PC-3 (cell line): ENCODE measurements around the gene PPIP5K1. TPM values are rescaled to one million over a fixed set of nuclear protein-coding genes. Genes with fewer than 3 reads are reported as not detected.
"Not testable (repeated sequence)": the region's sequence is repeated elsewhere in the genome, so short reads cannot be mapped to it uniquely, and the experiment has no call there.

Experiments
- ATAC-seq: fragments of 200-7000 bp; cut with Tn5 transposase; 2 replicates; pipeline ENCODE4 v1.9.1; 2020; ENCODE audit warnings: mild to moderate bottlenecking, moderate library complexity
- BruUV-seq: library from RNA; stranded (reverse); fragments of 400-500 nt; replicated peaks from 2 replicates; lab custom pipeline; 2021; lab: Mats Ljungman, UMichigan
- CTCF ChIA-PET: fragments of 300-600 bp; sonication (Branson Sonifier 250); formaldehyde crosslinking; loops from one replicate; lab custom pipeline; 2022; ENCODE audit warnings: antibody characterized with exemption; lab: Charles Lee
- POLR2A ChIA-PET: fragments of 300-600 bp; sonication (Branson Sonifier 250); formaldehyde crosslinking; loops from one replicate; lab custom pipeline; 2022; ENCODE audit warnings: antibody characterized with exemption; ENCODE audit not compliant: unreplicated experiment; lab: Charles Lee
- DNase-seq: peaks from one replicate; pipeline ENCODE4 v3.0.0-alpha.2; 2015
- H2AFZ ChIP-seq: fragments of 300-600 bp; sonication (generic); 2 replicates; pipeline ENCODE4 v1.6.0; 2016; ENCODE audit warnings: antibody characterized with exemption, low read length
- H3F3A ChIP-seq: fragments of 300-600 bp; sonication (generic); one replicate; pipeline ENCODE4 v1.6.0; 2017; ENCODE audit warnings: antibody characterized with exemption, low read length, control low read depth, mild to moderate bottlenecking; ENCODE audit not compliant: unreplicated experiment
- H3K27ac ChIP-seq: fragments of 300-600 bp; sonication (generic); 2 replicates; pipeline ENCODE4 v1.5.1; 2016; ENCODE audit warnings: mild to moderate bottlenecking, low read length
- H3K27me3 ChIP-seq: fragments of 300-600 bp; sonication (generic); 2 replicates; pipeline ENCODE4 v1.6.1; 2016; ENCODE audit warnings: low read length, mixed read lengths
- H3K36me3 ChIP-seq: fragments of 300-600 bp; sonication (generic); 2 replicates; pipeline ENCODE4 v1.6.1; 2016; ENCODE audit warnings: low read depth, mixed run types, low read length, mixed read lengths
- H3K4me1 ChIP-seq: fragments of 300-600 bp; sonication (generic); 2 replicates; pipeline ENCODE4 v1.5.1; 2016; ENCODE audit warnings: low read length; ENCODE audit not compliant: insufficient read depth
- H3K4me2 ChIP-seq: fragments of 300-600 bp; sonication (generic); 2 replicates; pipeline ENCODE4 v1.6.0; 2016; ENCODE audit warnings: low read length
- H3K4me3 ChIP-seq: fragments of 300-600 bp; sonication (generic); 2 replicates; pipeline ENCODE4 v1.5.1; 2016; ENCODE audit warnings: mild to moderate bottlenecking, low read length, mixed read lengths
- H3K79me2 ChIP-seq: fragments of 300-600 bp; sonication (generic); 2 replicates; pipeline ENCODE4 v1.6.1; 2017; ENCODE audit warnings: low read length, mixed read lengths
- H3K9ac ChIP-seq: fragments of 300-600 bp; sonication (generic); 2 replicates; pipeline ENCODE4 v1.6.0; 2016; ENCODE audit warnings: mild to moderate bottlenecking, low read length
- H3K9me2 ChIP-seq: fragments of 300-600 bp; sonication (generic); replicated peaks from 2 replicates; pipeline ENCODE4 v1.6.1; 2016; ENCODE audit warnings: mixed run types, low read length, mixed read lengths
- H3K9me3 ChIP-seq: fragments of 300-600 bp; sonication (generic); 2 replicates; pipeline ENCODE4 v1.6.1; 2016; ENCODE audit warnings: low read length, mixed read lengths
- H4K20me1 ChIP-seq: fragments of 300-600 bp; sonication (generic); 2 replicates; pipeline ENCODE4 v1.6.1; 2016; ENCODE audit warnings: low read length, mixed read lengths
- intact Hi-C: fragments of 100-400 bp; cut with micrococcal nuclease; formaldehyde crosslinking; loops from 2 replicates; pipeline ENCODE4 v1.9.0; 2023
- total RNA-seq: library from RNA; depleted of rRNA; stranded (reverse); fragments of >200 nt; gene quantifications from 2 replicates; pipeline ENCODE4 v1.2.3, GENCODE V29; 2014

Gene PPIP5K1
- total RNA-seq, 1 experiment from 2014 or later = 19.8 TPM

- H4K20me1 ChIP-seq, intact Hi-C loops, H3K4me1 ChIP-seq, H3K4me3 ChIP-seq, H3F3A ChIP-seq, H2AFZ ChIP-seq, H3K27me3 ChIP-seq, POLR2A ChIA-PET, H3K79me2 ChIP-seq, H3K9me2 ChIP-seq, BruUV-seq, H3K27ac ChIP-seq, H3K9me3 ChIP-seq, ATAC-seq, DNase-seq, CTCF ChIA-PET, H3K9ac ChIP-seq, H3K4me2 ChIP-seq, H3K36me3 ChIP-seq: not testable (repeated sequence)
Observed at GRCh38 chr15:43592841-43593240, 2.8 kb upstream of the PPIP5K1 start.

- DNase-seq, H3K4me3 ChIP-seq, H3K36me3 ChIP-seq, H4K20me1 ChIP-seq, H3K4me2 ChIP-seq, intact Hi-C loops, POLR2A ChIA-PET, BruUV-seq, H3K27ac ChIP-seq, H3K9ac ChIP-seq, H2AFZ ChIP-seq, CTCF ChIA-PET, H3K4me1 ChIP-seq, ATAC-seq, H3K27me3 ChIP-seq, H3F3A ChIP-seq, H3K9me2 ChIP-seq, H3K9me3 ChIP-seq, H3K79me2 ChIP-seq: not testable (repeated sequence)
Observed at GRCh38 chr15:43574607-43575006, 15.4 kb downstream of the PPIP5K1 start.

- H3K27me3 ChIP-seq, POLR2A ChIA-PET, ATAC-seq, H3K9me2 ChIP-seq, H3K79me2 ChIP-seq, H3K9ac ChIP-seq, H3K9me3 ChIP-seq, H3K36me3 ChIP-seq, DNase-seq, H3K27ac ChIP-seq, H3K4me3 ChIP-seq, H3K4me1 ChIP-seq, CTCF ChIA-PET, intact Hi-C loops, BruUV-seq, H2AFZ ChIP-seq, H3K4me2 ChIP-seq, H3F3A ChIP-seq, H4K20me1 ChIP-seq: not testable (repeated sequence)
Observed at GRCh38 chr15:43566615-43567014, 23.4 kb downstream of the PPIP5K1 start.

GRCh38 chr15:43563793-43564192 lies 26.2 kb downstream of the PPIP5K1 start:
- H3K4me3 ChIP-seq, POLR2A ChIA-PET, H3K9me3 ChIP-seq, H3F3A ChIP-seq, H3K27me3 ChIP-seq, BruUV-seq, H3K79me2 ChIP-seq, ATAC-seq, H3K9ac ChIP-seq, DNase-seq, H3K4me2 ChIP-seq, H4K20me1 ChIP-seq, H3K4me1 ChIP-seq, CTCF ChIA-PET, H3K27ac ChIP-seq, H3K9me2 ChIP-seq, intact Hi-C loops, H3K36me3 ChIP-seq, H2AFZ ChIP-seq: not testable (repeated sequence)

- ATAC-seq, intact Hi-C loops, BruUV-seq: not testable (repeated sequence)
Observed at GRCh38 chr15:43562753-43563152, 27.3 kb downstream of the PPIP5K1 start.

More at GRCh38 chr15:43562753-43563152, 27.3 kb downstream of the PPIP5K1 start:
- H3K79me2 ChIP-seq, H3K9ac ChIP-seq, H3K4me3 ChIP-seq, H4K20me1 ChIP-seq, CTCF ChIA-PET, DNase-seq, H3K36me3 ChIP-seq, H3K27ac ChIP-seq, H3K4me2 ChIP-seq, H3F3A ChIP-seq, H2AFZ ChIP-seq, H3K9me2 ChIP-seq, H3K27me3 ChIP-seq, POLR2A ChIA-PET, H3K9me3 ChIP-seq, H3K4me1 ChIP-seq: not testable (repeated sequence)
